DND-41 (cell line): Measurements from ENCODE around the gene TAS2R60.
"Not testable (repeated sequence)": the region's sequence is repeated elsewhere in the genome, so short reads cannot be mapped to it uniquely, and the experiment has no call there.

Source experiments
- ATAC-seq: fragments of 200-7000 bp; cut with Tn5 transposase; 3 replicates; pipeline ENCODE4 v1.9.1; 2021; ENCODE audit warnings: low read depth; ENCODE audit not compliant: insufficient read depth
- DNase-seq: peaks from one replicate; pipeline ENCODE4 v3.0.0-alpha.2; 2020
- H2AFZ ChIP-seq: 2 replicates; pipeline ENCODE4 v1.6.0; 2012; ENCODE audit warnings: low read depth, low read length
- H3K27ac ChIP-seq: 2 replicates; pipeline ENCODE4 v1.5.1; 2012; ENCODE audit warnings: low read length, inconsistent platforms
- H3K27me3 ChIP-seq: fragments of 200-600 bp; sonication (generic); 2 replicates; pipeline ENCODE4 v1.6.0; 2012; ENCODE audit warnings: low read length, mild to moderate bottlenecking, inconsistent platforms; ENCODE audit not compliant: insufficient read depth, poor library complexity
- H3K36me3 ChIP-seq: 2 replicates; pipeline ENCODE4 v1.5.1; 2012; ENCODE audit warnings: low read length, inconsistent platforms; ENCODE audit not compliant: insufficient read depth
- H3K4me1 ChIP-seq: 2 replicates; pipeline ENCODE4 v1.5.1; 2012; ENCODE audit warnings: mild to moderate bottlenecking, low read length; ENCODE audit not compliant: insufficient read depth
- H3K4me2 ChIP-seq: 2 replicates; pipeline ENCODE4 v1.6.0; 2012; ENCODE audit warnings: mild to moderate bottlenecking, moderate library complexity, low read length, inconsistent platforms; ENCODE audit not compliant: insufficient read depth
- H3K4me3 ChIP-seq, 2 experiments: fragments of 200-600 bp in 1 of 2; shearing (Covaris generic) in 1 of 2; 2 replicates each; pipeline ENCODE4 v1.5.1; 2012 to 2016; ENCODE audit warnings: inconsistent platforms in 2 of 2, low read length in 2 of 2, mild to moderate bottlenecking in 2 of 2, low read depth in 1 of 2, moderate library complexity in 1 of 2
- H3K79me2 ChIP-seq: 2 replicates; pipeline ENCODE4 v1.6.0; 2012; ENCODE audit warnings: low read length, inconsistent platforms; ENCODE audit not compliant: insufficient read depth
- H3K9ac ChIP-seq: 2 replicates; pipeline ENCODE4 v1.6.0; 2012; ENCODE audit warnings: low read depth, mild to moderate bottlenecking, inconsistent platforms, low read length, moderate library complexity
- H3K9me3 ChIP-seq: 2 replicates; pipeline ENCODE4 v1.5.1; 2012; ENCODE audit warnings: low read length, moderate library complexity, mild to moderate bottlenecking, inconsistent platforms; ENCODE audit not compliant: insufficient read depth, severe bottlenecking
- H4K20me1 ChIP-seq: 2 replicates; pipeline ENCODE4 v1.6.0; 2012; ENCODE audit warnings: low read length; ENCODE audit not compliant: insufficient read depth
- CTCF ChIP-seq: IDR thresholded peaks from 2 replicates; pipeline ENCODE4 v1.5.1; 2012; ENCODE audit warnings: borderline replicate concordance, low read length, moderate library complexity, mild to moderate bottlenecking; ENCODE audit not compliant: poor library complexity, severe bottlenecking; ENCODE audit errors: extremely low read depth
- EZH2 ChIP-seq: IDR thresholded peaks from 3 replicates; pipeline ENCODE4 v1.6.1; 2012; ENCODE audit warnings: borderline replicate concordance, low read depth, mild to moderate bottlenecking, moderate library complexity, low read length, inconsistent platforms; ENCODE audit not compliant: severe bottlenecking

Gene TAS2R60

GRCh38 chr7:143484119-143484518 lies 40.9 kb downstream of the TAS2R60 start:
- no peak overlapping the region for H3K9ac ChIP-seq
- TF ChIP-seq CTCF (no peak), EZH2 (no peak)
- H3K4me2 ChIP-seq: no peak overlapping the region
- peaks cover 7% of the 10 kb centered on the region for H3K27me3 ChIP-seq
- ATAC-seq: no peak
- no peaks in the 10 kb centered on the region for H4K20me1 ChIP-seq
- H3K27ac ChIP-seq: no peak overlapping the region
- no peaks in the 10 kb centered on the region for H3K4me1 ChIP-seq
- H2AFZ ChIP-seq: no peak overlapping the region
- H3K79me2 ChIP-seq: no peaks in the 10 kb centered on the region
- no peaks in the 10 kb centered on the region for H3K36me3 ChIP-seq
- DNase-seq: no peak
- H3K4me3 ChIP-seq: no peak overlapping the region
- H3K9me3 ChIP-seq: no peaks in the 10 kb centered on the region

- no peak for DNase-seq
- H3K9ac ChIP-seq: no peak overlapping the region
Measured at GRCh38 chr7:143485094-143485493, 41.8 kb downstream of the TAS2R60 start.

GRCh38 chr7:143485500-143485899 lies 42.2 kb downstream of the TAS2R60 start:
- Histone ChIP-seq H2AFZ (no peak overlapping the region), H3K27ac (no peak overlapping the region), H3K9me3 (no peaks in the 10 kb centered on the region), H3K4me2 (no peak overlapping the region), H3K4me3 (no peak overlapping the region), H3K79me2 (no peaks in the 10 kb centered on the region), H3K9ac (no peak overlapping the region), H3K27me3 (peaks cover 7% of the 10 kb centered on the region), H4K20me1 (no peaks in the 10 kb centered on the region), H3K36me3 (no peaks in the 10 kb centered on the region), H3K4me1 (no peaks in the 10 kb centered on the region)
- TF ChIP-seq EZH2 (no peak), CTCF (no peak)
- ATAC-seq (no peak), DNase-seq (no peak)

More at GRCh38 chr7:143485094-143485493, 41.8 kb downstream of the TAS2R60 start:
- TF ChIP-seq CTCF (no peak), EZH2 (no peak)
- Histone ChIP-seq H3K36me3 (no peaks in the 10 kb centered on the region), H3K9me3 (no peaks in the 10 kb centered on the region), H3K79me2 (no peaks in the 10 kb centered on the region), H3K4me2 (no peak overlapping the region), H3K4me1 (no peaks in the 10 kb centered on the region), H3K4me3 (no peak overlapping the region), H4K20me1 (no peaks in the 10 kb centered on the region), H2AFZ (no peak overlapping the region), H3K27ac (no peak overlapping the region), H3K27me3 (peaks cover 7% of the 10 kb centered on the region)
- no peak for ATAC-seq

- H3K36me3 ChIP-seq, H3K9me3 ChIP-seq, H3K4me1 ChIP-seq, H3K4me3 ChIP-seq, H3K9ac ChIP-seq, H3K79me2 ChIP-seq, ATAC-seq, H4K20me1 ChIP-seq, DNase-seq, H3K27ac ChIP-seq, H3K4me2 ChIP-seq, H3K27me3 ChIP-seq, H2AFZ ChIP-seq: not testable (repeated sequence)
Measured at GRCh38 chr7:143486266-143486665, 43.0 kb downstream of the TAS2R60 start.
